IPS-NIHi7 (cell line): Measurements from ENCODE around the gene METRNL.
A peak's percentile ranks its signal among the peaks of the same experiment; 100 is the strongest.

Experiments
- DNase-seq: peaks from one replicate; pipeline ENCODE4 v3.0.0; 2012; ENCODE audit warnings: mixed read lengths; ENCODE audit errors: extremely low spot score

Gene METRNL

GRCh38 chr17:83067071-83067717, 12.2 kb upstream of the METRNL start:
- no peak for DNase-seq

- no peak for DNase-seq
These were observed 11.6 kb upstream of the METRNL start for GRCh38 chr17:83067718-83068261.

GRCh38 chr17:83068641-83069570, 10.5 kb upstream of the METRNL start:
- no peak for DNase-seq

- no peak for DNase-seq
These were observed 9.9 kb upstream of the METRNL start for GRCh38 chr17:83069571-83069906.

GRCh38 chr17:83069931-83070742, 9.3 kb upstream of the METRNL start:
- no peak for DNase-seq

GRCh38 chr17:83070800-83071341, 8.5 kb upstream of the METRNL start:
- no peak for DNase-seq

- no peak for DNase-seq
These were observed 8.0 kb upstream of the METRNL start for GRCh38 chr17:83071365-83071764.

- no peak for DNase-seq
These were observed 7.3 kb upstream of the METRNL start for GRCh38 chr17:83071966-83072562.

- no peak for DNase-seq
These were observed 6.6 kb upstream of the METRNL start for GRCh38 chr17:83072600-83073358.

GRCh38 chr17:83073389-83074063, 5.9 kb upstream of the METRNL start:
- no peak for DNase-seq

- no peak for DNase-seq
These were observed 4.8 kb upstream of the METRNL start for GRCh38 chr17:83074486-83075223.

- DNase-seq = no peak
These were observed 4.0 kb upstream of the METRNL start for GRCh38 chr17:83075270-83075880.

GRCh38 chr17:83076938-83077337, 2.5 kb upstream of the METRNL start:
- DNase-seq = peak; percentile 43

- DNase-seq = no peak
These were observed 2.0 kb upstream of the METRNL start for GRCh38 chr17:83077411-83077810.

- DNase-seq = no peak
These were observed 1.5 kb upstream of the METRNL start for GRCh38 chr17:83077939-83078338.

GRCh38 chr17:83078378-83079351, 744 bp upstream of the METRNL start:
- no peak for DNase-seq

- DNase-seq = peak; percentile 33
These were observed 563 bp downstream of the METRNL start for GRCh38 chr17:83079766-83080578.
